ENCODE results near the gene GC. TPM values are rescaled to one million over a fixed set of nuclear protein-coding genes. Genes with fewer than 3 reads are reported as not detected.

The GC gene
- total RNA-seq, 1 donor from 2014 or later = not detected

DNA sequence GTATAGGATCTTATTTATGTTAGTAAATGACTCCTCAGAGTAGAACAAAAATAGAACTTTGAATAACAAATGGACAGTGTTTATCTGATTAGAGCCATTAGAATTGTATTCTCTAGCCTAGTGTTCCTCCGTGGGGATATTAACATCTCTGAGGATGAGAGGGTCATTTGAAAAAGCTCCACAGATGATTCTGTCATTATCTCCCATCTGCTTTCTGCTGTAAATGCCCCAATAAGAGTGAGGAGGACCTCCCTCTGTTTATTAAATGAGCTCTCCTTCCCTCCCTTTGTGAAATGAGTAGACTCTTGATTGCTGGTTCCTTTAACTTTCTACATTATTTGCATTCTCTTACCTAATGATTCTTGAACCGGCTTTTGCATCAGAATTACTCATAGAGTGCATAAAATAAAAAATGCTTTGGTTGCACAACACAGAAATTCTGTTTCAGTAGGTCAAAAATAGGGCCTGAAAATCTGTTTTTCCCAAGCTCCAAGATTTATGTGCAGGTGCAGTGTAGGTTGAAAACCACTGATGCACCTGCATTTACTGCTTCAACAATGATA is 18.0 kb downstream of the GC start:
- Mint-ChIP-seq H3K27me3 (ENCODE audit: insufficient read depth, low read depth) (peaks cover 3% of the 10 kb centered on the region), H3K9me3 (peaks cover 2% of the 10 kb centered on the region), H3K4me1 (no peaks in the 10 kb centered on the region), H3K4me3 (no peak overlapping the region), H3K36me3 (no peaks in the 10 kb centered on the region), H3K27ac (no peak overlapping the region)
- Histone ChIP-seq H3K4me3 (no peak overlapping the region), H3K79me2 (ENCODE audit: low read depth) (no peaks in the 10 kb centered on the region), H3K27ac (no peak overlapping the region), H3K4me1 (no peaks in the 10 kb centered on the region), H3F3A (ENCODE audit: low read depth) (no peaks in the 10 kb centered on the region), H2AFZ (replicated peaks) (peak overlapping the region; percentile 27), H3K4me2 (no peak overlapping the region), H3K9me3 (ENCODE audit: low read depth) (no peaks in the 10 kb centered on the region), H3K27me3 (no peaks in the 10 kb centered on the region), H3K36me3 (no peaks in the 10 kb centered on the region), H3K9ac (no peak overlapping the region), H4K20me1 (ENCODE audit: low read depth) (no peaks in the 10 kb centered on the region)
- DNase-seq (ENCODE audit: low spot score) = no peak
- TF ChIP-seq EZH2phosphoT487 (IDR thresholded peaks at IDR 0.05) = no peak
- TF ChIP-seq, protein P1, sequence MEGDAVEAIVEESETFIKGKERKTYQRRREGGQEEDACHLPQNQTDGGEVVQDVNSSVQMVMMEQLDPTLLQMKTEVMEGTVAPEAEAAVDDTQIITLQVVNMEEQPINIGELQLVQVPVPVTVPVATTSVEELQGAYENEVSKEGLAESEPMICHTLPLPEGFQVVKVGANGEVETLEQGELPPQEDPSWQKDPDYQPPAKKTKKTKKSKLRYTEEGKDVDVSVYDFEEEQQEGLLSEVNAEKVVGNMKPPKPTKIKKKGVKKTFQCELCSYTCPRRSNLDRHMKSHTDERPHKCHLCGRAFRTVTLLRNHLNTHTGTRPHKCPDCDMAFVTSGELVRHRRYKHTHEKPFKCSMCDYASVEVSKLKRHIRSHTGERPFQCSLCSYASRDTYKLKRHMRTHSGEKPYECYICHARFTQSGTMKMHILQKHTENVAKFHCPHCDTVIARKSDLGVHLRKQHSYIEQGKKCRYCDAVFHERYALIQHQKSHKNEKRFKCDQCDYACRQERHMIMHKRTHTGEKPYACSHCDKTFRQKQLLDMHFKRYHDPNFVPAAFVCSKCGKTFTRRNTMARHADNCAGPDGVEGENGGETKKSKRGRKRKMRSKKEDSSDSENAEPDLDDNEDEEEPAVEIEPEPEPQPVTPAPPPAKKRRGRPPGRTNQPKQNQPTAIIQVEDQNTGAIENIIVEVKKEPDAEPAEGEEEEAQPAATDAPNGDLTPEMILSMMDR (IDR thresholded peaks at IDR 0.05) = no peak
- TF ChIP-seq EZH2 (IDR thresholded peaks at IDR 0.05) = no peak

- Mint-ChIP-seq H3K36me3 (no peaks in the 10 kb centered on the region), H3K9me3 (peaks cover 4% of the 10 kb centered on the region), H3K27ac (no peak overlapping the region), H3K4me1 (no peaks in the 10 kb centered on the region), H3K27me3 (ENCODE audit: insufficient read depth, low read depth) (peaks cover 3% of the 10 kb centered on the region), H3K4me3 (no peak overlapping the region)
- Histone ChIP-seq H3K4me2 (no peak overlapping the region), H3F3A (ENCODE audit: low read depth) (no peaks in the 10 kb centered on the region), H3K9ac (no peak overlapping the region), H3K4me1 (no peaks in the 10 kb centered on the region), H3K9me3 (ENCODE audit: low read depth) (no peaks in the 10 kb centered on the region), H2AFZ (replicated peaks) (peak overlapping the region; percentile 27), H3K27ac (no peak overlapping the region), H3K27me3 (no peaks in the 10 kb centered on the region), H4K20me1 (ENCODE audit: low read depth) (no peaks in the 10 kb centered on the region), H3K79me2 (ENCODE audit: low read depth) (no peaks in the 10 kb centered on the region), H3K36me3 (no peaks in the 10 kb centered on the region), H3K4me3 (no peak overlapping the region)
- TF ChIP-seq, protein P1 (IDR thresholded peaks at IDR 0.05) = no peak
- TF ChIP-seq EZH2phosphoT487 (IDR thresholded peaks at IDR 0.05) (no peak), EZH2 (IDR thresholded peaks at IDR 0.05) (no peak)
- no peak for DNase-seq (ENCODE audit: low spot score)
Measured at GRCh38 chr4:71765350-71765749, 18.5 kb downstream of the GC start.

GRCh38 chr4:71752383-71753042 is 31.4 kb downstream of the GC start:
- Histone ChIP-seq H3K9me3 (ENCODE audit: low read depth) (no peaks in the 10 kb centered on the region), H3K4me1 (no peaks in the 10 kb centered on the region), H4K20me1 (ENCODE audit: low read depth) (no peaks in the 10 kb centered on the region), H2AFZ (replicated peaks) (no peak overlapping the region), H3K4me2 (no peak overlapping the region), H3K27me3 (no peaks in the 10 kb centered on the region), H3K4me3 (no peak overlapping the region), H3K27ac (no peak overlapping the region), H3F3A (ENCODE audit: low read depth) (no peaks in the 10 kb centered on the region), H3K79me2 (ENCODE audit: low read depth) (no peaks in the 10 kb centered on the region), H3K9ac (no peak overlapping the region), H3K36me3 (no peaks in the 10 kb centered on the region)
- H3K36me3 Mint-ChIP-seq = no peaks in the 10 kb centered on the region
- no peaks in the 10 kb centered on the region for H3K9me3 Mint-ChIP-seq
- DNase-seq (ENCODE audit: low spot score) = no peak
- H3K4me1 Mint-ChIP-seq = no peaks in the 10 kb centered on the region
- TF ChIP-seq, protein P1 (IDR thresholded peaks at IDR 0.05) = no peak
- TF ChIP-seq EZH2 (IDR thresholded peaks at IDR 0.05) (no peak), EZH2phosphoT487 (IDR thresholded peaks at IDR 0.05) (no peak)
- no peaks in the 10 kb centered on the region for H3K27me3 Mint-ChIP-seq (ENCODE audit: insufficient read depth, low read depth)
- H3K4me3 Mint-ChIP-seq = no peak overlapping the region
- H3K27ac Mint-ChIP-seq = no peak overlapping the region

All from neural progenitor cell (in vitro differentiated cells).